ENCODE measurements around the gene SMIM29. TPM values are rescaled to one million over a fixed set of nuclear protein-coding genes. Genes with fewer than 3 reads are reported as not detected.

SMIM29 gene
- total and polyA plus RNA-seq, 2 donors (not counting 1 experiment from before 2014, with no cell fraction given) = 43.6 to 106 TPM

- H3K36me3 ChIP-seq (replicated peaks in 1 of 2; ENCODE audit: control extremely low read depth in 1 of 2, control insufficient read depth in 1 of 2, extremely low read depth in 1 of 2, insufficient read depth in 2 of 2, low read length in 1 of 2) = peaks cover 0 to 40% of the 10 kb centered on the region in 2 experiments
- DNase-seq = no peak
- POLR2A ChIA-PET = interaction anchor here (0.5 kb wide), 1 partner anchor 31 kb away, joined by 3 read pairs; no protein-coding TSS in a partner anchor
These were observed 7.2 kb downstream of the SMIM29 start for GRCh38 chr6:34241351-34242215.

More at GRCh38 chr6:34241351-34242215, 7.2 kb downstream of the SMIM29 start:
- H3K4me1 Mint-ChIP-seq = peaks cover 48% of the 10 kb centered on the region
- no peak overlapping the region for H3K4me3 Mint-ChIP-seq
- WGBS (ENCODE audit: insufficient coverage) = 78% methylated on average over 4 of the region's 13 CpGs
- no peaks in the 10 kb centered on the region for H3K27me3 ChIP-seq (replicated peaks in 1 of 4; ENCODE audit: control extremely low read depth in 1 of 4, control insufficient read depth in 3 of 4, insufficient read depth in 4 of 4, low read length in 3 of 4)
- CTCF ChIA-PET = interaction anchor here (0.8 kb wide), 1 partner anchor 78 kb away, joined by 4 read pairs; no protein-coding TSS in a partner anchor
- H3K9ac ChIP-seq (ENCODE audit: low read length) = no peak overlapping the region
- H3K4me3 ChIP-seq (ENCODE audit: control extremely low read depth in 1 of 5, extremely low read depth in 1 of 5, insufficient read depth in 1 of 5, low read depth in 2 of 5, low read length in 4 of 5) = no peak overlapping the region
- no peak overlapping the region for H2AFZ ChIP-seq (ENCODE audit: insufficient read depth, low read depth, low read length, poor library complexity, severe bottlenecking)
- no peaks in the 10 kb centered on the region for H3K9me3 ChIP-seq (ENCODE audit: control extremely low read depth in 1 of 3, control insufficient read depth in 2 of 3, insufficient read depth in 1 of 3, low read length in 2 of 3)
- intact Hi-C loops (cut with micrococcal nuclease) = no loop called here
- peaks cover 16 to 26% of the 10 kb centered on the region in 2 donors for H3K4me1 ChIP-seq (ENCODE audit: control insufficient read depth in 2 of 2, insufficient read depth in 2 of 2, low read length in 2 of 2)
- TF ChIP-seq CTCF (IDR thresholded peaks at IDR 0.05) (no peak), EZH2 (IDR thresholded peaks at IDR 0.05; ENCODE audit: borderline replicate concordance, insufficient read depth, low read depth, low read length, poor library complexity, severe bottlenecking) (no peak)
- H3K27ac ChIP-seq (ENCODE audit: low read length in 2 of 2) = no peak overlapping the region
- H3K4me2 ChIP-seq (replicated peaks; ENCODE audit: low read depth, low read length, poor library complexity, severe bottlenecking) = no peak overlapping the region
- no peak for ATAC-seq (ENCODE audit: low read depth)
- peaks cover 38% of the 10 kb centered on the region for H3K79me2 ChIP-seq (ENCODE audit: control insufficient read depth, insufficient read depth, low read length)
- H3K9me3 Mint-ChIP-seq (ENCODE audit: insufficient read depth) = no peaks in the 10 kb centered on the region
- no peaks in the 10 kb centered on the region for H3K27me3 Mint-ChIP-seq
- no peak overlapping the region for H3K27ac Mint-ChIP-seq
- peaks cover 69% of the 10 kb centered on the region for H4K20me1 ChIP-seq (ENCODE audit: control insufficient read depth, insufficient read depth, low read length, poor library complexity, severe bottlenecking)
